ENCODE results near the gene LRRC59.
"Not testable (repeated sequence)": the region's sequence is repeated elsewhere in the genome, so short reads cannot be mapped to it uniquely, and the experiment has no call there.

The LRRC59 gene

GRCh38 chr17:50429793-50430192, 32.5 kb upstream of the LRRC59 start:
- H3K27me3 ChIP-seq: no peaks in the 10 kb centered on the region
- H3K4me1 ChIP-seq: peaks cover 5% of the 10 kb centered on the region; the same call in 1 of the 2 replicates
- TF ChIP-seq, protein P1, sequence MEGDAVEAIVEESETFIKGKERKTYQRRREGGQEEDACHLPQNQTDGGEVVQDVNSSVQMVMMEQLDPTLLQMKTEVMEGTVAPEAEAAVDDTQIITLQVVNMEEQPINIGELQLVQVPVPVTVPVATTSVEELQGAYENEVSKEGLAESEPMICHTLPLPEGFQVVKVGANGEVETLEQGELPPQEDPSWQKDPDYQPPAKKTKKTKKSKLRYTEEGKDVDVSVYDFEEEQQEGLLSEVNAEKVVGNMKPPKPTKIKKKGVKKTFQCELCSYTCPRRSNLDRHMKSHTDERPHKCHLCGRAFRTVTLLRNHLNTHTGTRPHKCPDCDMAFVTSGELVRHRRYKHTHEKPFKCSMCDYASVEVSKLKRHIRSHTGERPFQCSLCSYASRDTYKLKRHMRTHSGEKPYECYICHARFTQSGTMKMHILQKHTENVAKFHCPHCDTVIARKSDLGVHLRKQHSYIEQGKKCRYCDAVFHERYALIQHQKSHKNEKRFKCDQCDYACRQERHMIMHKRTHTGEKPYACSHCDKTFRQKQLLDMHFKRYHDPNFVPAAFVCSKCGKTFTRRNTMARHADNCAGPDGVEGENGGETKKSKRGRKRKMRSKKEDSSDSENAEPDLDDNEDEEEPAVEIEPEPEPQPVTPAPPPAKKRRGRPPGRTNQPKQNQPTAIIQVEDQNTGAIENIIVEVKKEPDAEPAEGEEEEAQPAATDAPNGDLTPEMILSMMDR (IDR thresholded peaks at IDR 0.05; ENCODE audit: low read depth, low read length): no peak
- no peaks in the 10 kb centered on the region for H3K9me3 ChIP-seq
- no peaks in the 10 kb centered on the region for H3K36me3 ChIP-seq
- no peak for DNase-seq
- H3K4me3 ChIP-seq (ENCODE audit: low read depth, low read length): no peak overlapping the region

DNA sequence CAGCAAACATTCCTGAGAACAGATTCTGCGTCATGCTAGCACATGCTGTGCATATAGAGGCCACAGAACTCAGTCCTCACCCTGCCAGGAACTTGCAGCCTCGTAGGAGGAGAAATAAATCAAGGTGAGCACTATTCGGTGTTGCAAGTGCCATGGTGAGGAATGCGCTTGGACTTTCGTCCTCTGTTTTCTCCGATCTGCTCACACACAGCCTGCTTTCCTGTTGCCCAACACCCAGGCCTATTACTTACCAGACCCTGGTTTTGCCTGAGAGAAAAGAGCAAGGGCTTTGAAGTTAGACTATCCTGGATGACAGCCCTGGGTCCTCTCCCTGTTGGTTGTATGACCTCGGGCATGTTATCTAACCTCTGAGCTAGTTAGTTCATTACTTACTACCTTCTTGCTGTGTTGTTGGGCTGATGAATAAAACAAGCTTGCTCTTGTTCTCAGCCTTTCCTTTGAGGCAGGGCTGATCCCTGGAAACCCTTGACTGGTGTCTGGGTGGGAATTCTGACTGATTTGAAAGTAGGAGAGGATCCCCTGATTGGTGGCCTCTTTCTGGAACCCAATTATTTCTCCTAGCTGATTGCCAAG, 31.6 kb upstream of the LRRC59 start:
- Histone ChIP-seq H3K36me3 (no peaks in the 10 kb centered on the region), H3K4me1 (peaks cover 5% of the 10 kb centered on the region; the same call in 1 of the 2 replicates), H3K9me3 (no peaks in the 10 kb centered on the region), H3K27me3 (no peaks in the 10 kb centered on the region), H3K4me3 (ENCODE audit: low read depth, low read length) (no peak overlapping the region)
- no peak for DNase-seq
- TF ChIP-seq, protein P1 (IDR thresholded peaks at IDR 0.05; ENCODE audit: low read depth, low read length): no peak

DNA sequence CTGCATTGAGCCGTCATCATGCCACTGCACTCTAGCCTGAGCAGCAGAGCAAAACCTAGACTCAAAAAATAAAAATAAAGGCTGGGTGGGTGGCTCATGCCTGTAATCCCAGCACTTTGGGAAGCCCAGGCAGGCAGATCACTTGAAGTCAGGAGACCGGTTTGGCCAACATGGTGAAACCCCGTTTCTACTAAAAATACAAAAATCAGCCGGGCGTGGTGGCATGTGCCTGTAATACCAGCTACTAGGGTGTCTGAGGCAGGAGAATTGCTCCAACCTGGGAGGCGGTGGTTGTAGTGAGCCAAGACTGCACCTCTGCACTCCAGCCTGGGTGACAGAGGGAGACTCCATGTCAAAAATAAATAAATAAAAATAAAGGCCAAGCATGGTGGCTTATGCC, 30.8 kb upstream of the LRRC59 start:
- not testable (repeated sequence) for H3K4me3 ChIP-seq (ENCODE audit: low read depth, low read length)

GRCh38 chr17:50426814-50427787, 29.8 kb upstream of the LRRC59 start:
- DNase-seq: peak; percentile 49
- Histone ChIP-seq H3K4me3 (ENCODE audit: low read depth, low read length) (peak overlapping the region; percentile 62), H3K9me3 (no peaks in the 10 kb centered on the region), H3K4me1 (peaks cover 5% of the 10 kb centered on the region; the same call in 1 of the 2 replicates), H3K36me3 (no peaks in the 10 kb centered on the region), H3K27me3 (no peaks in the 10 kb centered on the region)
- TF ChIP-seq, protein P1 (IDR thresholded peaks at IDR 0.05; ENCODE audit: low read depth, low read length): peak; percentile 50

More for the DNA sequence above, 30.8 kb upstream of the LRRC59 start:
- H3K36me3 ChIP-seq, H3K4me1 ChIP-seq, DNase-seq, H3K27me3 ChIP-seq, H3K9me3 ChIP-seq: not testable (repeated sequence)

- no peaks in the 10 kb centered on the region for H3K9me3 ChIP-seq
- no peaks in the 10 kb centered on the region for H3K27me3 ChIP-seq
- TF ChIP-seq, protein P1 (IDR thresholded peaks at IDR 0.05; ENCODE audit: low read depth, low read length): no peak
- peaks cover 5% of the 10 kb centered on the region; the same call in 1 of the 2 replicates for H3K4me1 ChIP-seq
- no peaks in the 10 kb centered on the region for H3K36me3 ChIP-seq
- no peak for DNase-seq
- H3K4me3 ChIP-seq (ENCODE audit: low read depth, low read length): peak overlapping the region; percentile 62
These were observed 29.1 kb upstream of the LRRC59 start for GRCh38 chr17:50426472-50426782.

DNA sequence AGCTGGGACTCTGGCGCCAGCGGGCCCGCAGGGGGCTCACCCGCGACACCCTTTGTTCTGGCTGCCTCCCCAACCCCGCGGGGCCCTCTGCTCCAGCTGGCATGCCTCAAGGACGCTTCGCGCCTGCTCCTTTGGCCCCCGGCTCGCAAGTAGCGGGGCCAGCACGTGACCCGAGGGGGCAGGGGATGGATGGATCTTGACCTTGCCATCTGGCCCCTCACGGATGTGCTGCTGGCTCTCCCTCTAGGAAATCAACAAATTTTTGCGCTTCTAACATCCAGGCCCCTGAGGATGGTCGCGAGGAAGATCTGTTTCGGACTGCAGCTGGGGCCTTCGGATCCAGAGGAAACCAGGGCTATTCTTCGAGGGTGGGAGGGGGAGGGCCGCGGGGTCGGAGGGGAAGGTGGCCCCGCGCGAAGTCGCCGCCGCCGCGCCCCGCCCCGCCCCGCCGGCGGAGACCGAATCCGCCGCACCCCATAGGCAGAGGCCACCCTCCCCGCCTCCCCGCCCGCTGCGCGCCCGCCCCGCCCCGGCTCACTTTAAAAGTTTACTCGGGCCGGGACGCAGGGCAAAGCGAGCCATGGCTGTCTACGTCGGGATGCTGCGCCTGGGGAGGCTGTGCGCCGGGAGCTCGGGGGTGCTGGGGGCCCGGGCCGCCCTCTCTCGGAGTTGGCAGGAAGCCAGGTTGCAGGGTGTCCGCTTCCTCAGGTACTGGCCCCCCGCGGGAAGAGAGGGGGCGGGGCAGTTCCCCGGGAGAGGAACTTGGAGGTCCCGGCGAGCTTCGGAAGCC, 28.6 kb upstream of the LRRC59 start, which contains the start of gene ACSF2:
TSS of gene ACSF2 (plus strand) at position 537 of the 790 bp plus-strand sequence. CDS start at position 581, 44 bp downstream.
- no peaks in the 10 kb centered on the region for H3K9me3 ChIP-seq
- peaks cover 5% of the 10 kb centered on the region; the same call in 1 of the 2 replicates for H3K4me1 ChIP-seq
- no peaks in the 10 kb centered on the region for H3K36me3 ChIP-seq
- H3K27me3 ChIP-seq: no peaks in the 10 kb centered on the region
- DNase-seq: peak; percentile 59
- TF ChIP-seq, protein P1 (IDR thresholded peaks at IDR 0.05; ENCODE audit: low read depth, low read length): no peak
- peak within 1 kb of the TSS; percentile 62 for H3K4me3 ChIP-seq (ENCODE audit: low read depth, low read length)
